T-helper 1 cell treated with Interleukin-12 subunit alpha and Interleukin-12 subunit beta and Interleukin-4 antibody, amounts not matched to agents 30 μg/mL and 1 μg/mL, for 36 hours (primary cell): Measurements from ENCODE around the gene AADACL2.

Experiments used
- H3K27ac Mint-ChIP-seq: one replicate; pipeline ENCODE4 v1.8.0; 2021; ENCODE audit warnings: mild to moderate bottlenecking, mixed read lengths
- H3K27me3 Mint-ChIP-seq: one replicate; pipeline ENCODE4 v1.8.0; 2021; ENCODE audit warnings: low read depth, mixed read lengths
- H3K36me3 Mint-ChIP-seq: one replicate; pipeline ENCODE4 v1.8.0; 2021; ENCODE audit warnings: low read depth, mixed read lengths
- H3K4me1 Mint-ChIP-seq: one replicate; pipeline ENCODE4 v1.8.0; 2021; ENCODE audit warnings: low read depth, mixed read lengths
- H3K4me3 Mint-ChIP-seq: one replicate; pipeline ENCODE4 v1.8.0; 2021; ENCODE audit warnings: mild to moderate bottlenecking, moderate library complexity, mixed read lengths
- H3K9me3 Mint-ChIP-seq: one replicate; pipeline ENCODE4 v1.8.0; 2021; ENCODE audit warnings: mixed read lengths

AADACL2 gene, protein sequence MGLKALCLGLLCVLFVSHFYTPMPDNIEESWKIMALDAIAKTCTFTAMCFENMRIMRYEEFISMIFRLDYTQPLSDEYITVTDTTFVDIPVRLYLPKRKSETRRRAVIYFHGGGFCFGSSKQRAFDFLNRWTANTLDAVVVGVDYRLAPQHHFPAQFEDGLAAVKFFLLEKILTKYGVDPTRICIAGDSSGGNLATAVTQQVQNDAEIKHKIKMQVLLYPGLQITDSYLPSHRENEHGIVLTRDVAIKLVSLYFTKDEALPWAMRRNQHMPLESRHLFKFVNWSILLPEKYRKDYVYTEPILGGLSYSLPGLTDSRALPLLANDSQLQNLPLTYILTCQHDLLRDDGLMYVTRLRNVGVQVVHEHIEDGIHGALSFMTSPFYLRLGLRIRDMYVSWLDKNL

DNA sequence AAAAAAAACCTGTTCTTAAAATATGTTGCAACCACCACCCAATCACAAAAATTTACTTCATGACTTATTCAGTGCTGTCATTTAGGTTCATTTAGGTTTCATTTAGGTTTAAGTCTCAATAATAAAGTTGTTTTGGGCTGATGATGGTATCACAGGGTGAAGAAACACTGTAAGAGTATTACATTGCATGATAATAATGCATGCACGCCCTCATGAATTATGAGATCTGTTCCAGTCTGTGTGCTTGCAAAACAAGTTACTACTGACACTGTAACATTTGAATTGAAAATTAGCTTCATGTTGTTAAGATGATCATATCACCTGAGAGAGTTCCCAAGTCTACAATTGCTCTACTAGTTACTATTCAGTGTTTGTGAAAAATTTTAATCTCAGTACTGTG is at the start of gene AADACL2:
Gene AADACL2 (plus strand): TSS at position 315 of the 400 bp plus-strand sequence. CDS start 109 bp downstream, outside the sequence.
- Mint-ChIP-seq H3K9me3 (no peaks in the 10 kb centered on the region), H3K27ac (no peak within 1 kb of the TSS), H3K36me3 (no peaks in the 10 kb centered on the region), H3K27me3 (no peaks in the 10 kb centered on the region), H3K4me1 (no peaks in the 10 kb centered on the region), H3K4me3 (no peak within 1 kb of the TSS)

DNA sequence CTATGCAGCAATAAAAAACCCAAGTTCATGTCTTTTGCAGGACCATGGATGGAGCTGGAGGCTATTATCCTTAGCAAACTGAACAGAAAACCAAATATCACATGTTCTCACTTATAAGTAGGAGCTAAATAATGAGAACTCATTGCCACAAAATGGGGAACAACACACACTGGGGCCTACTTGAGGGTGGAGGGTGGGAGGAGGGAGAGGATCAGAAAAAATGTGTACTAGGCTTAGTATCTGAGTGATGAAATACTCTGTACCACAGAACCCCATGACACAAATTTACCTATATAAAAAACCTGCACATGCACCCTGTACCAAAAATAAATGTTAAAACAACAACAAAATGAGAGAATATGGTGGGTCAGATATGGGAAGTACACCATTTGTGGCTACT is 49.6 kb upstream of the AADACL2 start:
- Mint-ChIP-seq H3K9me3 (no peaks in the 10 kb centered on the region), H3K4me3 (no peak overlapping the region), H3K27me3 (no peaks in the 10 kb centered on the region), H3K4me1 (no peaks in the 10 kb centered on the region), H3K36me3 (no peaks in the 10 kb centered on the region), H3K27ac (no peak overlapping the region)

- Mint-ChIP-seq H3K4me1 (no peaks in the 10 kb centered on the region), H3K4me3 (no peak overlapping the region), H3K36me3 (no peaks in the 10 kb centered on the region), H3K9me3 (no peaks in the 10 kb centered on the region), H3K27me3 (no peaks in the 10 kb centered on the region), H3K27ac (no peak overlapping the region)
Measured at GRCh38 chr3:151686257-151686656, 47.5 kb upstream of the AADACL2 start.

DNA sequence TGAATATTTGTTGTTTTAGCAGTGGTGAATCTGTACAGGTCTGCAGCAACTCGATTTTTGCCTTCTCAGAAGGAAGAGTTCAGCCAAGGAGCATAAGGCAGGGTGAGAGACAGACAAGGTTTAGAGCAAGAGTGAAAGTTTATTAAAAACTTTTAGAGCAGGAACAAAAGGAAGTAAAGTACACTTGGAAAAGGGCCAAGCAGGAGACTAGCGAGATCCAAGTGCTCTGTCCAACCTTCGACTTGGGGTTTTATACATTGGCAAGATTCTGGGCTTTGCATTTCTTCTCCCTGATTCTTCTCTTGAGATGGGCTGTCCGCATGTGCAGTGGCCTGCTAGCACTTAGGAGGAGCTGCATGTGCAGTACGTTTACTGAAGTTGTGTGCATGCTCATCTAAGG is 46.7 kb upstream of the AADACL2 start:
- no peaks in the 10 kb centered on the region for H3K9me3 Mint-ChIP-seq

DNA sequence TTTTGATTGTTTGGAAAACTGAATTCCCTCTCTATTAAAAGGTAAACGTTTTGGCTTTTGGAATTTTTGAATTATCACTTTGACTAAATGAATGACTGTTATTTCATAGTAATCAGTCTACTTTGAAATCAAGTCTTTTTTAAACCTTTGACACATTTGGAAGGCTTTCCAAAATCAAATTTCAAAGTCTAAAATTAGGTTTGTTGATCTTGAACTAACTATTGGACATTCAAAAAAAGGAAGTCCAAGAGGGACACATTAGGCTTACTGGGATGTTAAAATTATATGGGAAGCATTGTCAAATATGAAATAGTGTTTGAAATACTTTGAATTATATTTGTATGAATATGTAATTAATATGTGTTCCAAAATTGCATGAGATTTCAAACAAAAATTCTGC is 45.2 kb upstream of the AADACL2 start:
- Mint-ChIP-seq H3K9me3 (no peaks in the 10 kb centered on the region), H3K27ac (no peak overlapping the region)

More for the DNA sequence above, 46.7 kb upstream of the AADACL2 start:
- H3K4me3 Mint-ChIP-seq: no peak overlapping the region
- no peaks in the 10 kb centered on the region for H3K27me3 Mint-ChIP-seq
- H3K4me1 Mint-ChIP-seq: no peaks in the 10 kb centered on the region
- H3K27ac Mint-ChIP-seq: no peak overlapping the region
- no peaks in the 10 kb centered on the region for H3K36me3 Mint-ChIP-seq

DNA sequence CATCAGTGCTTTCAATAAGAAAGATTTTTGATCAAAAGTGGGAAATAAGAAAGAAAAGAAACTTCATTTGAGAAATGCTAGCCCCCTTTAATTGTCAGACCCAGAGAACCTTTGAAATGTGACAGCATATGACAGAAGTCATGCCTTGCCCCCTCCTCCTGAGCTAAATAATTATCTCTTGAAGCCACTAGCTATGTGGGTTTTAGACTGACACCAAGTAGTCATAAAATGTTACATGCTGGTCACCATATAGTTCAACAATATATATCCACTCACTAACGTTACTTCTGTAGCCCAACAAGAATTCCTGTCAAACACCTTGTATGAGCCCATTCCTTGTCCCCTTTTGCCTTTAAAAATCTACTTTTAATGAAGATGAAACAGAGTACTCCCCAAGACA is 43.1 kb upstream of the AADACL2 start:
- H3K27ac Mint-ChIP-seq: no peak overlapping the region
- no peaks in the 10 kb centered on the region for H3K36me3 Mint-ChIP-seq
- H3K9me3 Mint-ChIP-seq: no peaks in the 10 kb centered on the region
- H3K27me3 Mint-ChIP-seq: no peaks in the 10 kb centered on the region
- H3K4me3 Mint-ChIP-seq: no peak overlapping the region
- no peaks in the 10 kb centered on the region for H3K4me1 Mint-ChIP-seq

More for the DNA sequence above, 45.2 kb upstream of the AADACL2 start:
- Mint-ChIP-seq H3K27me3 (no peaks in the 10 kb centered on the region), H3K36me3 (no peaks in the 10 kb centered on the region), H3K4me3 (no peak overlapping the region), H3K4me1 (no peaks in the 10 kb centered on the region)

DNA sequence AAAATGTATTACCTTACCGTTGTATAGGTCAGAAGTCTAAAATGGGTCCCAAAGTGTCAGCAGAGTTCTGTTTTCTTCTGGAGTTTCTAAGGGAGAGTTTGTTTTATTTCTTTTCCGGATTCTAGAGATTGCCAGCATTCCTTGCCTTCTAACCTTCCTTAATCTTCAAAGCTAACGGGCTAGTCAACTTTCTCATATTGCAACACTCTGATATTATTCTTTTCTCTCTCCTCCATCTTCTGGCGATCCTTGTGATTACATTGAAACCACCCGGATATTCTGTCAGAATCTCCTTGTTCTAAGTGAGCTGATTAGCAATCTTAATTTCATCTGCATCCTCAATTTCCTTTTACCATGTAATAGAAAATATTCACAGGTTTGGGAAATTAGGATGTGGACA is 36.2 kb upstream of the AADACL2 start:
- Mint-ChIP-seq H3K4me1 (no peaks in the 10 kb centered on the region), H3K4me3 (no peak overlapping the region), H3K9me3 (no peaks in the 10 kb centered on the region), H3K36me3 (no peaks in the 10 kb centered on the region), H3K27ac (no peak overlapping the region), H3K27me3 (no peaks in the 10 kb centered on the region)

- Mint-ChIP-seq H3K27me3 (no peaks in the 10 kb centered on the region), H3K4me1 (no peaks in the 10 kb centered on the region), H3K36me3 (no peaks in the 10 kb centered on the region), H3K9me3 (no peaks in the 10 kb centered on the region), H3K27ac (no peak overlapping the region), H3K4me3 (no peak overlapping the region)
Measured at GRCh38 chr3:151707216-151707615, 26.5 kb upstream of the AADACL2 start.

- no peaks in the 10 kb centered on the region for H3K27me3 Mint-ChIP-seq
- H3K4me1 Mint-ChIP-seq: no peaks in the 10 kb centered on the region
- H3K4me3 Mint-ChIP-seq: no peak overlapping the region
- H3K9me3 Mint-ChIP-seq: no peaks in the 10 kb centered on the region
- H3K27ac Mint-ChIP-seq: no peak overlapping the region
- H3K36me3 Mint-ChIP-seq: no peaks in the 10 kb centered on the region
Measured at GRCh38 chr3:151708868-151709267, 24.9 kb upstream of the AADACL2 start.

DNA sequence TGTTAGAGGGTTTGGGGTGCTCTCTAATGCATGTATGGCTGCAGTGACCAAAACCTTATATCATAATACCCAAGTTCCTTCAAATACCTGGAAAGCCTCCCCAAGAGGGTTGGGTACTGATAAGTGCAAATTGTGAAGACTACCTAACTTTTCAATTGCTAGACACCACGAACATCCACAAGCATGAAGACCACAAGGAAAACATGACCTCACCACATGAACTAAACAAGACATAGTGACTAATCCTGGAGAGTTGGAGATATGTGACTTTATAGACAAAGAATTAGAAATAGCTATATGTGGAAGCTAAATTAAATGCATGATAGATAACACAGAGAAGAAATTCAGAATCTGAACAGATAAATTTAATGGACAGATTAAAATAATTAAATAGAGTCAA is 23.9 kb upstream of the AADACL2 start:
- Mint-ChIP-seq H3K27me3 (no peaks in the 10 kb centered on the region), H3K27ac (no peak overlapping the region), H3K9me3 (no peaks in the 10 kb centered on the region), H3K4me3 (no peak overlapping the region), H3K4me1 (no peaks in the 10 kb centered on the region), H3K36me3 (no peaks in the 10 kb centered on the region)

DNA sequence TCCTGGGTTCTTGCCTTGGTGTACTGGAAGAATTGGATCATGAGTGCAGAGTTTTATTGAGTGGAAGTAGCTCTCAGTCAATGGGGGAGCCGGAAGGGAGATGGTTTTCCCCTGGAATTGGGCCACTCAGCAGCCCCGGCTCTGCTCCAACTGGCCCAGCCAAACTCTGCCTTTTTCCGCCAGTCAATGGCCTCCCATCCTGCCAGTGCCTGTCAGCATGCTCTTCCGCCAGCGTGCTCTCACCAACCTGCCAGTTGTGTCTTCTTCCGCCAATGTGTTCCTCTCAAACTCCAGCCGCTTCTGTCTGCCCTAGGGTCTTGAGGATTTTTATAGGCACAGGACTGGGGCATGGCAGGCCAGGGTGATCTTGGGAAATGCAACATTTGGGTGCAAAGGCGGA is 12.4 kb upstream of the AADACL2 start:
- Mint-ChIP-seq H3K36me3 (no peaks in the 10 kb centered on the region), H3K4me1 (no peaks in the 10 kb centered on the region), H3K4me3 (no peak overlapping the region), H3K27ac (no peak overlapping the region), H3K27me3 (no peaks in the 10 kb centered on the region), H3K9me3 (no peaks in the 10 kb centered on the region)

DNA sequence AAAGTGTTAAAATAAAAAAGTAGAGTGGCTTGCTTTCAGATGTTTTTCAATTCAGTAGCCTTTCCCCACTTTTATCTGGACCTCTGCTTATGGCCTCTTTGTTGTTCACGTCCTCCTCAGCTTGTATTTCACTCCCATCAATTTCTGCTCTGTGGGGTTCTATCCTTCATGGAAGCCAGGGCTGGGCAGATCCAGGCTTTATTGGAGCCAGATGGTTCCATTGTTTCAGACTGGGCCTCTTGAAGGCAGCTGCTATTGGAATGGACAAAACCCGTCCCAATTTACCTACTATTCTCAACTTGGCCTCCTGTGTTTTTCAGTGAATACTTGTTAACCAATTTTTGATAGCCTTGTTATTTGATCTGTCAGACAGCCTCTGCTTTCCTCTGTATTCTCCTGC is 10.9 kb upstream of the AADACL2 start:
- H3K27me3 Mint-ChIP-seq: no peaks in the 10 kb centered on the region
- H3K4me3 Mint-ChIP-seq: no peak overlapping the region
- no peaks in the 10 kb centered on the region for H3K4me1 Mint-ChIP-seq
- no peak overlapping the region for H3K27ac Mint-ChIP-seq
- H3K36me3 Mint-ChIP-seq: no peaks in the 10 kb centered on the region
- no peaks in the 10 kb centered on the region for H3K9me3 Mint-ChIP-seq

- no peaks in the 10 kb centered on the region for H3K4me1 Mint-ChIP-seq
- H3K27me3 Mint-ChIP-seq: no peaks in the 10 kb centered on the region
- no peak overlapping the region for H3K27ac Mint-ChIP-seq
- no peak overlapping the region for H3K4me3 Mint-ChIP-seq
- H3K36me3 Mint-ChIP-seq: no peaks in the 10 kb centered on the region
- no peaks in the 10 kb centered on the region for H3K9me3 Mint-ChIP-seq
Measured at GRCh38 chr3:151724576-151725562, 8.9 kb upstream of the AADACL2 start.

- no peak overlapping the region for H3K27ac Mint-ChIP-seq
- no peak overlapping the region for H3K4me3 Mint-ChIP-seq
- no peaks in the 10 kb centered on the region for H3K4me1 Mint-ChIP-seq
- no peaks in the 10 kb centered on the region for H3K9me3 Mint-ChIP-seq
- no peaks in the 10 kb centered on the region for H3K36me3 Mint-ChIP-seq
- H3K27me3 Mint-ChIP-seq: no peaks in the 10 kb centered on the region
Measured at GRCh38 chr3:151726016-151726415, 7.7 kb upstream of the AADACL2 start.

DNA sequence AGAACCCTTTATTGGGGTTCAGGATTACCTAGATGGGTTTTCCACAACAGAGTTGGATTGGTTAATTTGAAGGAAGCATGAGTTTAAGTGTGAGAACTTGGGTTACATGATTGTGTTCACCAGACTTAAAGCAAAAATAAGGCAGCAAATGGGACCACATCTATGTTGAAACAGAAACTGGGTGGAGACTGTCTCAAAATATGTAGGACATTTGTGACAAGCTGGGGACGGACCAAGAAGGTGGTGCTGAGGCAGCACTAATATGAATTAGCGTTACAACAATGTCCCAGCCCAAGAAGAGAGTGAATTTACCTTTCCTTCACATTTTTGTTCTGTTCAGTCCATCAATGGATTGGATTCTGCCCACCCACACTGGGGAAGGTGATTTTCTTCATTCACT is 866 bp upstream of the AADACL2 start:
- Mint-ChIP-seq H3K4me3 (no peak overlapping the region), H3K36me3 (no peaks in the 10 kb centered on the region), H3K9me3 (no peaks in the 10 kb centered on the region), H3K27ac (no peak overlapping the region), H3K4me1 (no peaks in the 10 kb centered on the region), H3K27me3 (no peaks in the 10 kb centered on the region)
